ENCODE measurements around the gene CELA1. TPM values are rescaled to one million over a fixed set of nuclear protein-coding genes. Genes with fewer than 3 reads are reported as not detected.
A peak's percentile ranks its signal among the peaks of the same experiment; 100 is the strongest.
"Not testable (repeated sequence)": the region's sequence is repeated elsewhere in the genome, so short reads cannot be mapped to it uniquely, and the experiment has no call there.

The CELA1 gene
- total RNA-seq, 2 experiments from 2014 or later: not detected

DNA sequence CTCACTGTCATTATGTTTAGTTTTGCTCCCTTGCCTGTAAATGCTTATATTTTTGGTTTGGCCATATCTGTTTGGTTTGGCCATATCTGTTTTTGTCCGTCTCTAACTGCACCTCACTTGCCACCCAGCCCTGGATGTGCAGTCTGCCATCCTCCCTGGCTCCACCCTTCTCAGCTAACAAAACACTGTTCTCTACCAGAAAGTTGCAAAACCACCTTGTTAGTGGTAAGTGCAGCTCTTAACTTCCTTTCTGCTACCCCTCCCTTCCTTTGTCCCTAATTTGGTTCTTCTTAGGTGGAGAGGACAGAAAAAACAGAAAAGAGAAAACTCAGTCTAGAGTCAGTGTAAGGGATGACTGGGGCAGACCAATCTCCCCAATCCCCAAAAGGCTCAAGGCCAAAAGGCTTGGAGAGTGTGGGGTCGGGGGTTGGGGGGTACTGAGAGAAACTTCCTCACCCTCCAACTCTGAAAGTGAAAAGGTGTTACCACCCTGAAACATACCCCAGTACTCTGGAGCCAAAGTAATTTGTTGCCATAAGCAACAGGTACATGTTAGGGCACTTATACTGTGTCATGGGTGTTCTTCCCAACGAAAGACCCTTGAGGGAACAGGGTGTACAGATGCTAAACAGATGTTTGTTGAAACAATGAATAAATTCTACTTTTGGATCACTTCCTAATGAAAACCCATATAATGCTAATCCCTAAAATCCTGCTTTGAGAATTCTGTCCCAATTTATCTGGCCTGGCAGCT lies 27.5 kb downstream of the CELA1 start:
- no TSS peak for BruUV-seq (replicated peaks)
- POLR2A ChIA-PET: interaction anchor here (0.6 to 2.2 kb wide), 8 partner anchors 13 to 217 kb away, joined by 3 to 5 read pairs (median 4); partner anchors contain the start of gene DAZAP2
- peak; percentile 41 for DNase-seq (ENCODE audit: low spot score)
- Histone ChIP-seq H3K36me3 (ENCODE audit: insufficient read depth, low read length) (no peaks in the 10 kb centered on the region), H3K9me2 (ENCODE audit: insufficient read depth, low read length) (no peaks in the 10 kb centered on the region), H4K20me1 (ENCODE audit: insufficient read depth, low read length) (no peaks in the 10 kb centered on the region), H3K79me2 (ENCODE audit: insufficient read depth, low read depth, low read length) (no peaks in the 10 kb centered on the region), H3K4me1 (ENCODE audit: insufficient read depth, low read length, poor library complexity, severe bottlenecking) (peaks cover 57% of the 10 kb centered on the region), H3K4me2 (ENCODE audit: low read length) (peak overlapping the region; percentile 48), H3K4me3 (ENCODE audit: low read depth, low read length, poor library complexity, severe bottlenecking) (peak overlapping the region; percentile 7), H3K9me3 (ENCODE audit: low read length) (no peaks in the 10 kb centered on the region), H3K27ac (ENCODE audit: low read depth, low read length, poor library complexity, severe bottlenecking) (peak overlapping the region; percentile 9), H2AFZ (ENCODE audit: low read length) (peak overlapping the region; percentile 19; the same call in 1 of the 2 replicates)
- intact Hi-C loops (cut with micrococcal nuclease; ENCODE audit: unreplicated experiment): no loop called here
- TF ChIP-seq EZH2phosphoT487 (IDR thresholded peaks at IDR 0.05; ENCODE audit: borderline replicate concordance, low read depth, low read length): no peak
- TF ChIP-seq, protein P1, sequence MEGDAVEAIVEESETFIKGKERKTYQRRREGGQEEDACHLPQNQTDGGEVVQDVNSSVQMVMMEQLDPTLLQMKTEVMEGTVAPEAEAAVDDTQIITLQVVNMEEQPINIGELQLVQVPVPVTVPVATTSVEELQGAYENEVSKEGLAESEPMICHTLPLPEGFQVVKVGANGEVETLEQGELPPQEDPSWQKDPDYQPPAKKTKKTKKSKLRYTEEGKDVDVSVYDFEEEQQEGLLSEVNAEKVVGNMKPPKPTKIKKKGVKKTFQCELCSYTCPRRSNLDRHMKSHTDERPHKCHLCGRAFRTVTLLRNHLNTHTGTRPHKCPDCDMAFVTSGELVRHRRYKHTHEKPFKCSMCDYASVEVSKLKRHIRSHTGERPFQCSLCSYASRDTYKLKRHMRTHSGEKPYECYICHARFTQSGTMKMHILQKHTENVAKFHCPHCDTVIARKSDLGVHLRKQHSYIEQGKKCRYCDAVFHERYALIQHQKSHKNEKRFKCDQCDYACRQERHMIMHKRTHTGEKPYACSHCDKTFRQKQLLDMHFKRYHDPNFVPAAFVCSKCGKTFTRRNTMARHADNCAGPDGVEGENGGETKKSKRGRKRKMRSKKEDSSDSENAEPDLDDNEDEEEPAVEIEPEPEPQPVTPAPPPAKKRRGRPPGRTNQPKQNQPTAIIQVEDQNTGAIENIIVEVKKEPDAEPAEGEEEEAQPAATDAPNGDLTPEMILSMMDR (conservative IDR thresholded peaks at IDR 0.05; ENCODE audit: low read length): no peak
- CTCF ChIA-PET (ENCODE audit: unreplicated experiment): interaction anchor here (1.1 kb wide), 1 partner anchor 21 kb away, joined by 3 read pairs; no protein-coding TSS in a partner anchor

GRCh38 chr12:51318057-51318806 lies 28.2 kb downstream of the CELA1 start:
- Histone ChIP-seq H3K4me1 (ENCODE audit: insufficient read depth, low read length, poor library complexity, severe bottlenecking) (peaks cover 49% of the 10 kb centered on the region), H3K4me2 (ENCODE audit: low read length) (peak overlapping the region; percentile 48; the same call in 1 of the 2 replicates), H2AFZ (ENCODE audit: low read length) (peak overlapping the region; percentile 19; the same call in 1 of the 2 replicates)
- H3K9me3 ChIP-seq (ENCODE audit: low read length); H3K36me3 ChIP-seq (ENCODE audit: insufficient read depth, low read length); BruUV-seq (replicated peaks); intact Hi-C loops (cut with micrococcal nuclease; ENCODE audit: unreplicated experiment); DNase-seq (ENCODE audit: low spot score); H3K4me3 ChIP-seq (ENCODE audit: low read depth, low read length, poor library complexity, severe bottlenecking); H4K20me1 ChIP-seq (ENCODE audit: insufficient read depth, low read length); H3K27ac ChIP-seq (ENCODE audit: low read depth, low read length, poor library complexity, severe bottlenecking); H3K9me2 ChIP-seq (ENCODE audit: insufficient read depth, low read length); H3K79me2 ChIP-seq (ENCODE audit: insufficient read depth, low read depth, low read length): not testable (repeated sequence)
- ChIA-PET POLR2A (interaction anchor here (0.6 to 2.2 kb wide), 7 partner anchors 12 to 703 kb away, joined by 3 to 5 read pairs (median 4); partner anchors contain the start of gene DAZAP2), CTCF (ENCODE audit: unreplicated experiment) (interaction anchor here (1.1 kb wide), 1 partner anchor 22 kb away, joined by 3 read pairs; no protein-coding TSS in a partner anchor)

- intact Hi-C loops (cut with micrococcal nuclease; ENCODE audit: unreplicated experiment): no loop called here
- no peak overlapping the region for H2AFZ ChIP-seq (ENCODE audit: low read length)
- ChIA-PET CTCF (ENCODE audit: unreplicated experiment) (no interaction called here), POLR2A (no interaction called here)
- no peaks in the 10 kb centered on the region for H3K9me2 ChIP-seq (ENCODE audit: insufficient read depth, low read length)
- BruUV-seq (replicated peaks): no TSS peak
- no peaks in the 10 kb centered on the region for H3K79me2 ChIP-seq (ENCODE audit: insufficient read depth, low read depth, low read length)
- TF ChIP-seq EZH2phosphoT487 (IDR thresholded peaks at IDR 0.05; ENCODE audit: borderline replicate concordance, low read depth, low read length): no peak
- TF ChIP-seq, protein P1 (conservative IDR thresholded peaks at IDR 0.05; ENCODE audit: low read length): no peak
- H3K36me3 ChIP-seq (ENCODE audit: insufficient read depth, low read length): no peaks in the 10 kb centered on the region
- no peaks in the 10 kb centered on the region for H3K9me3 ChIP-seq (ENCODE audit: low read length)
- H3K4me2 ChIP-seq (ENCODE audit: low read length): no peak overlapping the region
- no peaks in the 10 kb centered on the region for H4K20me1 ChIP-seq (ENCODE audit: insufficient read depth, low read length)
- DNase-seq (ENCODE audit: low spot score): no peak
- H3K27ac ChIP-seq (ENCODE audit: low read depth, low read length, poor library complexity, severe bottlenecking): no peak overlapping the region
- H3K4me1 ChIP-seq (ENCODE audit: insufficient read depth, low read length, poor library complexity, severe bottlenecking): no peaks in the 10 kb centered on the region
- no peak overlapping the region for H3K4me3 ChIP-seq (ENCODE audit: low read depth, low read length, poor library complexity, severe bottlenecking)
These were observed 35.1 kb downstream of the CELA1 start for GRCh38 chr12:51311389-51311788.

Data from OCI-LY7 (cell line).